Endothelial cell of umbilical vein (primary cell): Measurements from ENCODE around the gene OR7A10. TPM values are rescaled to one million over a fixed set of nuclear protein-coding genes. Genes with fewer than 3 reads are reported as not detected.

Experiments
- BruUV-seq: library from RNA; stranded (reverse); fragments of 400-500 nt; replicated peaks from 2 replicates; lab custom pipeline; 2021; lab: Mats Ljungman, UMichigan
- CTCF ChIA-PET: fragments of 300-600, 350-600 bp; sonication (Branson Sonifier 250); formaldehyde crosslinking; loops from one replicate; lab custom pipeline; 2021; ENCODE audit warnings: antibody characterized with exemption, inconsistent platforms; lab: Charles Lee
- POLR2A ChIA-PET: fragments of 300-600, 350-600 bp; sonication (Branson Sonifier 250); formaldehyde crosslinking; loops from one replicate; lab custom pipeline; 2021; ENCODE audit warnings: antibody characterized with exemption, inconsistent platforms; lab: Charles Lee
- DNase-seq: peaks from one replicate; pipeline ENCODE4 v3.0.0-alpha.2; 2011; ENCODE audit warnings: low read depth, low spot score
- FAIRE-seq: peaks from 2 replicates; lab custom pipeline; 2011; peaks lifted over from hg19 to GRCh38; lab: Jason Lieb, UNC
- H2AFZ ChIP-seq: 2 replicates; pipeline ENCODE4 v1.6.0; 2012; ENCODE audit warnings: low read depth, low read length, control low read depth, inconsistent platforms
- H3K27ac ChIP-seq: 2 replicates; pipeline ENCODE4 v1.5.1; 2011; ENCODE audit warnings: low read depth, mild to moderate bottlenecking, control low read depth, low read length, moderate library complexity; ENCODE audit not compliant: insufficient read depth
- H3K27me3 ChIP-seq, 2 experiments: 2 replicates each; pipeline versions ENCODE4 v1.6.0 to v1.6.1; 2011; ENCODE audit warnings: low read length in 2 of 2, mixed read lengths in 1 of 2; ENCODE audit not compliant: control insufficient read depth in 2 of 2, insufficient read depth in 2 of 2
- H3K36me3 ChIP-seq, 2 experiments: 2 replicates in 1 of 2; 3 replicates in 1 of 2; pipeline ENCODE4 v1.5.1; 2011; ENCODE audit warnings: low read length in 2 of 2, mild to moderate bottlenecking in 1 of 2, moderate library complexity in 1 of 2; ENCODE audit not compliant: control insufficient read depth in 2 of 2, insufficient read depth in 2 of 2; ENCODE audit errors: extremely low read depth in 1 of 2
- H3K4me1 ChIP-seq: 3 replicates; pipeline ENCODE4 v1.5.1; 2011; ENCODE audit warnings: mild to moderate bottlenecking, low read length; ENCODE audit not compliant: control insufficient read depth, insufficient read depth; ENCODE audit errors: extremely low read depth
- H3K4me2 ChIP-seq: 2 replicates; pipeline ENCODE4 v1.6.1; 2011; ENCODE audit warnings: low read length, control low read depth, mixed read lengths; ENCODE audit not compliant: insufficient read depth
- H3K4me3 ChIP-seq, 3 experiments: fragments of 200-600 bp in 1 of 3; sonication (generic), shearing (Covaris generic) in 1 of 3; replicated peaks in 1 of 3; 2 replicates each; pipeline ENCODE4 v1.5.1; 2011 to 2016; ENCODE audit warnings: control low read depth in 3 of 3, low read length in 3 of 3, mild to moderate bottlenecking in 2 of 3, inconsistent platforms in 1 of 3, low read depth in 1 of 3, moderate library complexity in 1 of 3; ENCODE audit not compliant: insufficient read depth in 1 of 3
- H3K79me2 ChIP-seq: 2 replicates; pipeline ENCODE4 v1.6.0; 2012; ENCODE audit warnings: low read length, inconsistent platforms; ENCODE audit not compliant: control insufficient read depth, insufficient read depth
- H3K9ac ChIP-seq: replicated peaks from 2 replicates; pipeline ENCODE3; 2011; ENCODE audit warnings: low read length, control low read depth; ENCODE audit not compliant: insufficient read depth; ENCODE audit errors: extremely low read depth
- H3K9me1 ChIP-seq: replicated peaks from 3 replicates; pipeline ENCODE4 v1.6.0; 2011; ENCODE audit warnings: mild to moderate bottlenecking, low read length; ENCODE audit not compliant: control insufficient read depth, insufficient read depth; ENCODE audit errors: extremely low read depth
- H3K9me3 ChIP-seq: replicated peaks from 2 replicates; pipeline ENCODE4 v1.5.1; 2012; ENCODE audit warnings: low read length, inconsistent platforms; ENCODE audit not compliant: control insufficient read depth, insufficient read depth
- H4K20me1 ChIP-seq: replicated peaks from 2 replicates; pipeline ENCODE3; 2011; ENCODE audit warnings: mild to moderate bottlenecking, low read length; ENCODE audit not compliant: control insufficient read depth, insufficient read depth; ENCODE audit errors: extremely low read depth
- EZH2 ChIP-seq: IDR thresholded peaks from 2 replicates; pipeline ENCODE4 v1.6.1; 2012; ENCODE audit warnings: borderline replicate concordance, low read depth, mild to moderate bottlenecking, moderate library complexity, low read length, inconsistent platforms; ENCODE audit not compliant: severe bottlenecking
- FOS ChIP-seq: IDR thresholded peaks from 2 replicates; pipeline ENCODE4 v1.6.1; 2011; ENCODE audit warnings: mild to moderate bottlenecking, low read length, moderate library complexity, borderline replicate concordance; ENCODE audit not compliant: insufficient read depth
- GATA2 ChIP-seq: IDR thresholded peaks from 2 replicates; pipeline ENCODE4 v1.7.0; 2011; ENCODE audit warnings: low read depth, mild to moderate bottlenecking, moderate library complexity, mixed read lengths, low read length; ENCODE audit not compliant: insufficient read length, insufficient read depth
- JUN ChIP-seq: IDR thresholded peaks from 2 replicates; pipeline ENCODE4 v1.6.1; 2011; ENCODE audit warnings: borderline replicate concordance, low read depth; ENCODE audit not compliant: insufficient read length, insufficient read depth
- MYC ChIP-seq: IDR thresholded peaks from one replicate; pipeline ENCODE4 v1.6.1; 2011; ENCODE audit warnings: mild to moderate bottlenecking, low read depth, low read length
- POLR2A ChIP-seq: IDR thresholded peaks from 2 replicates; pipeline ENCODE4 v1.6.1; 2012; ENCODE audit warnings: low read depth, mild to moderate bottlenecking, control low read depth, low read length
- POLR2AphosphoS5 ChIP-seq: IDR thresholded peaks from 2 replicates; pipeline ENCODE4 v1.6.1; 2012; ENCODE audit warnings: low read depth, mild to moderate bottlenecking, control low read depth, low read length, moderate library complexity; ENCODE audit not compliant: insufficient read depth
- dilution Hi-C: fragments of 300-500 bp; cut with MboI; formaldehyde crosslinking; loops from one replicate; pipeline ENCODE4 v1.15.0; 2019; ENCODE audit warnings: low sequenced_read_pairs; ENCODE audit not compliant: extremely low pct_ligation_motif_present
- intact Hi-C: fragments of 100-400 bp; cut with micrococcal nuclease; formaldehyde crosslinking; loops from one replicate; pipeline ENCODE4 v1.10.0; 2022
- polyA plus RNA-seq, 4 experiments: library from polyadenylated mRNA; depleted of rRNA in 3 of 4; stranded (reverse) in 3 of 4; unstranded in 1 of 4; fragments of >200 nt; gene quantifications; 2 replicates each; pipeline versions ENCODE4 v1.2.1 to v1.2.3, GENCODE V29; 2011 to 2012; ENCODE audit warnings: missing spikeins in 1 of 4
- total RNA-seq: library from RNA; stranded (reverse); gene quantifications from 2 replicates; pipeline ENCODE4 v1.2.3, GENCODE V29; 2021
- TF ChIP-seq, protein P1 (sequence below), 2 donors: IDR thresholded peaks; 1 replicate in 1 of 2; 2 replicates in 1 of 2; pipeline ENCODE4 v1.5.1; 2011; ENCODE audit warnings: low read length in 2 of 2, mild to moderate bottlenecking in 2 of 2, moderate library complexity in 2 of 2, control low read depth in 1 of 2, inconsistent platforms in 1 of 2, low read depth in 1 of 2; ENCODE audit not compliant: insufficient read depth in 1 of 2; ENCODE audit errors: extremely low read depth in 1 of 2
- TF ChIP-seq, protein P2 (sequence below): IDR thresholded peaks from 2 replicates; pipeline ENCODE4 v1.6.1; 2011; ENCODE audit not compliant: insufficient read depth, insufficient read length

Gene OR7A10
- total and polyA plus RNA-seq, 2 donors (not counting 3 experiments of a cell fraction or from before 2014, with no cell fraction given): not detected

DNA sequence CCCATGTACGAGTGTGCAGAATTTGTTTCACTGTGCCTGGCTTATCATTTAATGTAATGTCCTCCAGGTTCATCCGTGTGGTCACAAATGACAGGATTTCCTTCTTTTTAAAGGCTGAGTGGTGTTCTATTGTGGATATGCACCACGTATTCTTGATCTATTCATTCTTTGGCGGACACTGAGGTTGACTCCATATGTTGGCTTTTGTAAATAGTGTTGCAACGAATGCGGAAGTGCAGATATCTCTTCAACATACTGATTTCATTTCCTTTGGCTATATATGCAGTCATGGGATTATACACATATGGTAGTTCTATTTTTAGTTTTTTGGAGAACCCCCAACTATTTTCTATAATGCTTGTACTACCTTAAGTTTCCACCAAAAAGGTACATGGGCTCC, 26.8 kb downstream of the OR7A10 start:
- BruUV-seq: no TSS peak

More for the DNA sequence above, 26.8 kb downstream of the OR7A10 start:
- Histone ChIP-seq H2AFZ (no peak overlapping the region), H3K4me1 (no peaks in the 10 kb centered on the region), H4K20me1 (no peaks in the 10 kb centered on the region), H3K9me3 (no peaks in the 10 kb centered on the region), H3K27me3 (no peaks in the 10 kb centered on the region), H3K9me1 (no peaks in the 10 kb centered on the region), H3K79me2 (no peaks in the 10 kb centered on the region), H3K27ac (no peak overlapping the region), H3K36me3 (no peaks in the 10 kb centered on the region), H3K4me3 (no peak overlapping the region), H3K4me2 (no peak overlapping the region), H3K9ac (no peak overlapping the region)
- dilution Hi-C loops: no loop called here
- DNase-seq: no peak
- no peak for FAIRE-seq
- TF ChIP-seq FOS: no peak
- TF ChIP-seq MYC: no peak
- TF ChIP-seq JUN: no peak
- no peak for TF ChIP-seq POLR2A
- no peak for TF ChIP-seq EZH2
- TF ChIP-seq, protein P1, sequence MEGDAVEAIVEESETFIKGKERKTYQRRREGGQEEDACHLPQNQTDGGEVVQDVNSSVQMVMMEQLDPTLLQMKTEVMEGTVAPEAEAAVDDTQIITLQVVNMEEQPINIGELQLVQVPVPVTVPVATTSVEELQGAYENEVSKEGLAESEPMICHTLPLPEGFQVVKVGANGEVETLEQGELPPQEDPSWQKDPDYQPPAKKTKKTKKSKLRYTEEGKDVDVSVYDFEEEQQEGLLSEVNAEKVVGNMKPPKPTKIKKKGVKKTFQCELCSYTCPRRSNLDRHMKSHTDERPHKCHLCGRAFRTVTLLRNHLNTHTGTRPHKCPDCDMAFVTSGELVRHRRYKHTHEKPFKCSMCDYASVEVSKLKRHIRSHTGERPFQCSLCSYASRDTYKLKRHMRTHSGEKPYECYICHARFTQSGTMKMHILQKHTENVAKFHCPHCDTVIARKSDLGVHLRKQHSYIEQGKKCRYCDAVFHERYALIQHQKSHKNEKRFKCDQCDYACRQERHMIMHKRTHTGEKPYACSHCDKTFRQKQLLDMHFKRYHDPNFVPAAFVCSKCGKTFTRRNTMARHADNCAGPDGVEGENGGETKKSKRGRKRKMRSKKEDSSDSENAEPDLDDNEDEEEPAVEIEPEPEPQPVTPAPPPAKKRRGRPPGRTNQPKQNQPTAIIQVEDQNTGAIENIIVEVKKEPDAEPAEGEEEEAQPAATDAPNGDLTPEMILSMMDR (IDR thresholded peaks at IDR 0.05; ENCODE audit: extremely low read depth in 1 of 2, insufficient read depth in 1 of 2, low read depth in 1 of 2, low read length in 2 of 2): no peak
- no peak for TF ChIP-seq GATA2
- TF ChIP-seq, protein P2, sequence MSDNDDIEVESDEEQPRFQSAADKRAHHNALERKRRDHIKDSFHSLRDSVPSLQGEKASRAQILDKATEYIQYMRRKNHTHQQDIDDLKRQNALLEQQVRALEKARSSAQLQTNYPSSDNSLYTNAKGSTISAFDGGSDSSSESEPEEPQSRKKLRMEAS: no peak
- TF ChIP-seq POLR2AphosphoS5: no peak
- ChIA-PET CTCF (no interaction called here), POLR2A (no interaction called here)
- intact Hi-C loops: no loop called here
